Ishikawa (cell line): ENCODE results near the gene CARNS1.

ENCODE experiments used
- CEBPB ChIP-seq: IDR thresholded peaks from 2 replicates; pipeline ENCODE4 v1.6.1; 2012
- EGR1 ChIP-seq: IDR thresholded peaks from 2 replicates; pipeline ENCODE4 v1.6.1; 2012
- EP300 ChIP-seq: IDR thresholded peaks from 2 replicates; pipeline ENCODE4 v1.6.1; 2012; ENCODE audit warnings: borderline replicate concordance
- FOXM1 ChIP-seq: IDR thresholded peaks from 2 replicates; pipeline ENCODE4 v1.6.1; 2012; ENCODE audit warnings: low read depth, borderline replicate concordance
- MAX ChIP-seq: IDR thresholded peaks from 2 replicates; pipeline ENCODE4 v1.6.1; 2012
- NFIC ChIP-seq: IDR thresholded peaks from 2 replicates; pipeline ENCODE4 v1.6.1; 2012
- RAD21 ChIP-seq: IDR thresholded peaks from 2 replicates; pipeline ENCODE4 v1.6.1; 2012; ENCODE audit warnings: low read depth
- REST ChIP-seq: IDR thresholded peaks from 2 replicates; pipeline ENCODE4 v1.6.1; 2012; ENCODE audit warnings: low read depth, mild to moderate bottlenecking
- TAF1 ChIP-seq: IDR thresholded peaks from 2 replicates; pipeline ENCODE4 v1.6.1; 2012; ENCODE audit warnings: low read depth, mild to moderate bottlenecking
- TCF12 ChIP-seq: IDR thresholded peaks from 2 replicates; pipeline ENCODE4 v1.6.1; 2012; ENCODE audit warnings: low read depth
- USF1 ChIP-seq: IDR thresholded peaks from 2 replicates; pipeline ENCODE4 v1.6.1; 2012
- YY1 ChIP-seq: IDR thresholded peaks from 2 replicates; pipeline ENCODE4 v1.6.1; 2012; ENCODE audit warnings: low read depth
- ZBTB7A ChIP-seq: IDR thresholded peaks from 2 replicates; pipeline ENCODE4 v1.6.1; 2012; ENCODE audit warnings: low read depth

DNA sequence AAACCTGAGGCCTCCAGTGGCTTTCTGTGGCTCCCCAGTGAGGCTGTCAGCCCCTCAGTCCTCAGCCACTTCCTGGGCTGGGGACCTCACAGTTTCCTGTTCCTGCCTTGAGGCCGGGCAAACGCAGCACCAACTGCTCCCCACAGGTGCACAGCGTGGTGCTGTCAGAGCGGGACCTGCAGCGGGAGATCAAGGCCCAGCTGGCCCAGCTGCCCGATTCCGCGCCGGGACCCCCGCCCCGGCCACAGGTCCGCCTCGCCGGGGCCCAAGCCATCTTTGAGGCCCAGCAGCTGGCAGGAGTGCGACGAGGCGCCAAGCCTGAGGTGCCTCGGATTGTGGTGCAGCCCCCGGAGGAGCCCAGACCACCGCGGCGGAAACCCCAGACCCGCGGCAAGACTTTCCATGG, 6.2 kb upstream of the CARNS1 start:
- TF ChIP-seq FOXM1 (no peak), REST (no peak), TCF12 (no peak), TAF1 (no peak), CEBPB (no peak), MAX (no peak), EP300 (no peak), NFIC (no peak), YY1 (no peak), RAD21 (no peak), EGR1 (no peak), USF1 (no peak), ZBTB7A (no peak)
